K562 (cell line): ENCODE data around the gene ASF1B. TPM values are rescaled to one million over a fixed set of nuclear protein-coding genes. Genes with fewer than 3 reads are reported as not detected.

Source experiments
- CBFA2T2 ChIP-seq: fragments of 450-650 bp; conservative IDR thresholded peaks from 2 replicates; pipeline ENCODE4 v1.6.1; 2017; ENCODE audit warnings: mild to moderate bottlenecking
- CHD1 ChIP-seq: fragments of 200-600 bp; sonication (generic); IDR thresholded peaks from one replicate; pipeline ENCODE4 v1.6.1; 2012; ENCODE audit warnings: mild to moderate bottlenecking, moderate library complexity, low read length, inconsistent platforms
- EGR1 ChIP-seq: fragments of 450-650 bp; conservative IDR thresholded peaks from 2 replicates; pipeline ENCODE4 v1.6.1; 2017; ENCODE audit warnings: mild to moderate bottlenecking
- FOXK2 ChIP-seq, 2 experiments: fragments of 450-650 bp; IDR thresholded peaks in 1 of 2; conservative IDR thresholded peaks in 1 of 2; 2 replicates each; pipeline ENCODE4 v1.6.1; 2016; ENCODE audit warnings: low read depth in 2 of 2, mild to moderate bottlenecking in 1 of 2
- ID3 ChIP-seq, 2 experiments: fragments of 250-450 bp in 1 of 2; fragments of 450-650 bp in 1 of 2; sonication (Bioruptor Pico) in 1 of 2; IDR thresholded peaks; 2 replicates each; pipeline versions ENCODE4 v1.6.1 to v1.8.0; 2016 to 2021; ENCODE audit warnings: mild to moderate bottlenecking in 2 of 2, moderate library complexity in 2 of 2, missing compliant biosample characterization in 1 of 2, missing genetic modification characterization in 1 of 2
- MCM5 ChIP-seq: fragments of 450-650 bp; IDR thresholded peaks from 2 replicates; pipeline ENCODE4 v1.6.1; 2016; ENCODE audit warnings: low read depth
- NFATC3 ChIP-seq: fragments of 450-650 bp; IDR thresholded peaks from 2 replicates; pipeline ENCODE4 v1.6.1; 2017; ENCODE audit warnings: mild to moderate bottlenecking
- NFE2L1 ChIP-seq: fragments of 450-650 bp; IDR thresholded peaks from 2 replicates; pipeline ENCODE4 v1.6.1; 2016; ENCODE audit warnings: missing genetic modification characterization, low read depth, mild to moderate bottlenecking, missing compliant biosample characterization, moderate library complexity, borderline replicate concordance
- NR4A1 ChIP-seq, 2 experiments: fragments of 250-450 bp in 1 of 2; fragments of 450-650 bp in 1 of 2; sonication (Bioruptor Pico) in 1 of 2; IDR thresholded peaks; 2 replicates each; pipeline versions ENCODE4 v1.4.0 to v1.6.1; 2016 to 2020; ENCODE audit warnings: mild to moderate bottlenecking in 2 of 2, missing compliant biosample characterization in 1 of 2, missing genetic modification characterization in 1 of 2, moderate library complexity in 1 of 2
- RUNX1 ChIP-seq: sonication (generic); IDR thresholded peaks from 2 replicates; pipeline ENCODE4 v1.6.1; 2016; ENCODE audit warnings: antibody characterized with exemption, low read depth
- SIN3B ChIP-seq: fragments of 450-650 bp; IDR thresholded peaks from 2 replicates; pipeline ENCODE4 v1.6.1; 2017; ENCODE audit warnings: low read depth, mild to moderate bottlenecking, moderate library complexity
- SRF ChIP-seq, 2 experiments: fragments of 250-450, 450-650 bp in 1 of 2; sonication (Bioruptor Pico) in 1 of 2; sonication (generic) in 1 of 2; formaldehyde crosslinking; IDR thresholded peaks; 2 replicates each; pipeline versions ENCODE4 v1.5.0 to v1.5.1; 2020 to 2022; ENCODE audit warnings: mild to moderate bottlenecking in 1 of 2, missing genetic modification reagents in 1 of 2
- THRB ChIP-seq: fragments of 450-650 bp; formaldehyde crosslinking; conservative IDR thresholded peaks from 2 replicates; pipeline ENCODE4 v1.4.0; 2022; ENCODE audit warnings: mild to moderate bottlenecking, missing genetic modification characterization
- ZFP30 ChIP-seq: fragments of 250-450 bp; sonication (Bioruptor Pico); IDR thresholded peaks from 2 replicates; pipeline ENCODE4 v1.8.0; 2022; ENCODE audit warnings: moderate library complexity, mild to moderate bottlenecking, inconsistent platforms, borderline replicate concordance
- ZNF143 ChIP-seq: sonication (generic); formaldehyde crosslinking; IDR thresholded peaks from 2 replicates; pipeline ENCODE4 v1.9.0; 2022; ENCODE audit warnings: mild to moderate bottlenecking, missing genetic modification reagents
- ZNF146 ChIP-seq: IDR thresholded peaks from one replicate; pipeline ENCODE4 v1.6.1; 2018; ENCODE audit warnings: missing compliant biosample characterization; ENCODE audit not compliant: unreplicated experiment
- ZNF174 ChIP-seq: fragments of 250-450 bp; sonication (Bioruptor Pico); IDR thresholded peaks from 2 replicates; pipeline ENCODE4 v1.4.0; 2020; ENCODE audit warnings: mild to moderate bottlenecking
- ZNF436 ChIP-seq: fragments of 250-450, 450-650 bp; sonication (Bioruptor Pico); formaldehyde crosslinking; IDR thresholded peaks from 2 replicates; pipeline ENCODE4 v1.7.0; 2020; ENCODE audit warnings: mild to moderate bottlenecking
- ZNF583 ChIP-seq: fragments of 250-450 bp; sonication (Bioruptor Pico); IDR thresholded peaks from 2 replicates; pipeline ENCODE4 v1.4.0; 2020
- polyA plus RNA-seq, 8 experiments: library from polyadenylated mRNA; depleted of rRNA in 4 of 8; stranded (reverse) in 5 of 8; unstranded in 3 of 8; fragments of >200 nt; fragmentation: Nextera tagmentation in 2 of 8; fragmentation: Illumina TruSeq in 1 of 8; extraction: Ambion mirVana in 2 of 8; extraction: Trizol in 1 of 8; gene quantifications; 2 replicates each; pipeline versions ENCODE4 v1.2.1 to v1.2.3, GENCODE V29; 2011 to 2014; ENCODE audit warnings: inconsistent platforms in 1 of 8, missing spikeins in 1 of 8
- total RNA-seq, 7 experiments: library from RNA; depleted of rRNA in 6 of 7; stranded (reverse); fragments of >200 nt in 6 of 7; fragmentation: Illumina TruSeq in 2 of 7; extraction: Trizol in 2 of 7; gene quantifications; 2 replicates each; pipeline versions ENCODE4 v1.2.1 to v1.2.3, GENCODE V29; 2011 to 2021; ENCODE audit warnings: low replicate concordance in 1 of 7
- TF ChIP-seq, protein P1 (sequence below): fragments of 450-650 bp; IDR thresholded peaks from 2 replicates; pipeline ENCODE4 v1.6.1; 2018; ENCODE audit not compliant: partially characterized antibody
- TF ChIP-seq, protein P2 (sequence below): sonication (generic); formaldehyde crosslinking; IDR thresholded peaks from 2 replicates; pipeline ENCODE4 v1.5.0; 2020; ENCODE audit warnings: missing genetic modification reagents

The ASF1B gene
- total and polyA plus RNA-seq, 9 of the 15 experiments (the other 6 are each of a cell fraction or from before 2014, with no cell fraction given): 6.0 to 69.4 (median 53.3) TPM

- TF ChIP-seq, protein P1, sequence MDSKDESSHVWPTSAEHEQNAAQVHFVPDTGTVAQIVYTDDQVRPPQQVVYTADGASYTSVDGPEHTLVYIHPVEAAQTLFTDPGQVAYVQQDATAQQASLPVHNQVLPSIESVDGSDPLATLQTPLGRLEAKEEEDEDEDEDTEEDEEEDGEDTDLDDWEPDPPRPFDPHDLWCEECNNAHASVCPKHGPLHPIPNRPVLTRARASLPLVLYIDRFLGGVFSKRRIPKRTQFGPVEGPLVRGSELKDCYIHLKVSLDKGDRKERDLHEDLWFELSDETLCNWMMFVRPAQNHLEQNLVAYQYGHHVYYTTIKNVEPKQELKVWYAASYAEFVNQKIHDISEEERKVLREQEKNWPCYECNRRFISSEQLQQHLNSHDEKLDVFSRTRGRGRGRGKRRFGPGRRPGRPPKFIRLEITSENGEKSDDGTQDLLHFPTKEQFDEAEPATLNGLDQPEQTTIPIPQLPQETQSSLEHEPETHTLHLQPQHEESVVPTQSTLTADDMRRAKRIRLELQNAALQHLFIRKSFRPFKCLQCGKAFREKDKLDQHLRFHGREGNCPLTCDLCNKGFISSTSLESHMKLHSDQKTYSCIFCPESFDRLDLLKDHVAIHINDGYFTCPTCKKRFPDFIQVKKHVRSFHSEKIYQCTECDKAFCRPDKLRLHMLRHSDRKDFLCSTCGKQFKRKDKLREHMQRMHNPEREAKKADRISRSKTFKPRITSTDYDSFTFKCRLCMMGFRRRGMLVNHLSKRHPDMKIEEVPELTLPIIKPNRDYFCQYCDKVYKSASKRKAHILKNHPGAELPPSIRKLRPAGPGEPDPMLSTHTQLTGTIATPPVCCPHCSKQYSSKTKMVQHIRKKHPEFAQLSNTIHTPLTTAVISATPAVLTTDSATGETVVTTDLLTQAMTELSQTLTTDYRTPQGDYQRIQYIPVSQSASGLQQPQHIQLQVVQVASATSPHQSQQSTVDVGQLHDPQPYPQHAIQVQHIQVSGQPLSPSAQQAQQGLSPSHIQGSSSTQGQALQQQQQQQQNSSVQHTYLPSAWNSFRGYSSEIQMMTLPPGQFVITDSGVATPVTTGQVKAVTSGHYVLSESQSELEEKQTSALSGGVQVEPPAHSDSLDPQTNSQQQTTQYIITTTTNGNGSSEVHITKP: no peak
- TF ChIP-seq SIN3B (peak; percentile 58; the same call in 1 of the 2 replicates), EGR1 (no peak), ZNF143 (CRISPR knock-in tag) (no peak; the same call in 1 of the 2 replicates), RUNX1 (no peak), ZFP30 (CRISPR knock-in tag) (no peak), NFE2L1 (tag) (no peak), SRF (CRISPR knock-in tag; IDR thresholded peaks at IDR 0.05) (no peak), NR4A1 (CRISPR knock-in tag; IDR thresholded peaks at IDR 0.05) (no peak), NR4A1 (tag; IDR thresholded peaks at IDR 0.05) (no peak), ZNF174 (CRISPR knock-in tag) (no peak), NFATC3 (no peak), ZNF583 (CRISPR knock-in tag) (no peak), CHD1 (no peak), MCM5 (no peak), ZNF436 (CRISPR knock-in tag) (no peak), THRB (CRISPR knock-in tag) (no peak), ZNF146 (CRISPR knock-in tag) (no peak), ID3 (CRISPR knock-in tag; IDR thresholded peaks at IDR 0.05) (no peak), ID3 (tag; IDR thresholded peaks at IDR 0.05) (no peak; the same call in 1 of the 2 replicates), CBFA2T2 (no peak), FOXK2 (conservative IDR thresholded peaks at IDR 0.05 in 1 of 2, IDR thresholded peaks at IDR 0.05 in 1 of 2; ENCODE audit: low read depth in 2 of 2) (0 out of 4 replicates have a peak, but pooled peaks have one; percentile 17 to 19)
- TF ChIP-seq, protein P2, sequence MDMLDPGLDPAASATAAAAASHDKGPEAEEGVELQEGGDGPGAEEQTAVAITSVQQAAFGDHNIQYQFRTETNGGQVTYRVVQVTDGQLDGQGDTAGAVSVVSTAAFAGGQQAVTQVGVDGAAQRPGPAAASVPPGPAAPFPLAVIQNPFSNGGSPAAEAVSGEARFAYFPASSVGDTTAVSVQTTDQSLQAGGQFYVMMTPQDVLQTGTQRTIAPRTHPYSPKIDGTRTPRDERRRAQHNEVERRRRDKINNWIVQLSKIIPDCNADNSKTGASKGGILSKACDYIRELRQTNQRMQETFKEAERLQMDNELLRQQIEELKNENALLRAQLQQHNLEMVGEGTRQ (CRISPR knock-in tag): no peak
Measured at GRCh38 chr19:14113762-14114414, 22.5 kb downstream of the ASF1B start (continued).
